SK-N-SH (cell line): ENCODE measurements around the gene RER1. TPM values are rescaled to one million over a fixed set of nuclear protein-coding genes. Genes with fewer than 3 reads are reported as not detected.

Experiments
- CTCF ChIA-PET: fragments of 300-600, 350-600 bp; formaldehyde crosslinking; extraction: SDS; loops from one replicate; lab custom pipeline; 2021; lab: Yijun Ruan, JAX
- POLR2A ChIA-PET: fragments of 350-600 bp; sonication (Branson Sonifier 250); formaldehyde crosslinking; extraction: SDS; loops from one replicate; lab custom pipeline; 2020; ENCODE audit warnings: antibody characterized with exemption, inconsistent platforms; lab: Yijun Ruan, JAX
- DNase-seq: peaks from one replicate; pipeline ENCODE4 v3.0.0; 2012
- H2AFZ ChIP-seq: fragments of 200-600 bp; sonication (generic); 2 replicates; pipeline ENCODE4 v1.8.1; 2016; ENCODE audit warnings: antibody characterized with exemption, mild to moderate bottlenecking, low read depth
- H3F3A ChIP-seq: fragments of 200-600 bp; sonication (generic); replicated peaks from 2 replicates; pipeline ENCODE3; 2016; ENCODE audit warnings: antibody characterized with exemption, mild to moderate bottlenecking; ENCODE audit not compliant: insufficient read depth
- H3K27ac ChIP-seq, 2 experiments: fragments of 200-500 bp in 1 of 2; fragments of 200-600 bp in 1 of 2; sonication (Bioruptor generic) in 1 of 2; sonication (generic), shearing (Covaris generic) in 1 of 2; 2 replicates each; pipeline versions ENCODE4 v1.5.1 to v1.6.1; 2014 to 2016; ENCODE audit warnings: low read depth in 2 of 2, inconsistent platforms in 1 of 2, low read length in 1 of 2, mild to moderate bottlenecking in 1 of 2, mixed read lengths in 1 of 2
- H3K27me3 ChIP-seq: fragments of 200-600 bp; sonication (generic), shearing (Covaris generic); 2 replicates; pipeline ENCODE4 v1.6.1; 2016; ENCODE audit warnings: mixed run types; ENCODE audit not compliant: insufficient read depth
- H3K36me3 ChIP-seq, 2 experiments: fragments of 200-500 bp in 1 of 2; fragments of 200-600 bp in 1 of 2; sonication (Bioruptor generic) in 1 of 2; sonication (generic) in 1 of 2; replicated peaks in 1 of 2; 2 replicates each; pipeline versions ENCODE3 to v1.5.1; 2014 to 2016; ENCODE audit warnings: low read length in 1 of 2, mild to moderate bottlenecking in 1 of 2; ENCODE audit not compliant: insufficient read depth in 2 of 2, control insufficient read depth in 1 of 2
- H3K4me1 ChIP-seq, 2 experiments: fragments of 200-500 bp in 1 of 2; fragments of 200-600 bp in 1 of 2; sonication (Bioruptor generic) in 1 of 2; sonication (generic), shearing (Covaris generic) in 1 of 2; 2 replicates each; pipeline versions ENCODE4 v1.5.1 to v1.6.1; 2014 to 2016; ENCODE audit warnings: low read depth in 1 of 2, low read length in 1 of 2, mixed run types in 1 of 2; ENCODE audit not compliant: insufficient read depth in 2 of 2, control insufficient read depth in 1 of 2
- H3K4me2 ChIP-seq: fragments of 200-600 bp; sonication (generic), shearing (Covaris generic); 2 replicates; pipeline ENCODE4 v1.6.1; 2017; ENCODE audit warnings: mixed run types
- H3K4me3 ChIP-seq, 2 experiments: fragments of 200-500 bp in 1 of 2; fragments of 200-600 bp in 1 of 2; sonication (Bioruptor generic) in 1 of 2; sonication (generic), shearing (Covaris generic) in 1 of 2; 2 replicates each; pipeline versions ENCODE4 v1.5.1 to v1.8.1; 2014 to 2016; ENCODE audit warnings: low read depth in 2 of 2, inconsistent platforms in 1 of 2, low read length in 1 of 2, mild to moderate bottlenecking in 1 of 2, mixed read lengths in 1 of 2, moderate library complexity in 1 of 2
- H3K79me2 ChIP-seq: fragments of 200-600 bp; sonication (generic); 2 replicates; pipeline ENCODE4 v1.8.1; 2017; ENCODE audit warnings: mild to moderate bottlenecking; ENCODE audit not compliant: insufficient read depth
- H3K9ac ChIP-seq: fragments of 200-600 bp; sonication (generic); 2 replicates; pipeline ENCODE4 v1.6.1; 2017; ENCODE audit warnings: mixed run types
- H3K9me2 ChIP-seq: fragments of 200-600 bp; sonication (generic); 2 replicates; pipeline ENCODE4 v1.6.1; 2017; ENCODE audit warnings: mixed run types
- H3K9me3 ChIP-seq: fragments of 200-600 bp; sonication (generic); 2 replicates; pipeline ENCODE4 v1.6.1; 2017; ENCODE audit warnings: mixed run types, mild to moderate bottlenecking, moderate library complexity
- H4K20me1 ChIP-seq: fragments of 200-600 bp; sonication (generic); 2 replicates; pipeline ENCODE4 v1.6.1; 2017; ENCODE audit warnings: mild to moderate bottlenecking, mixed run types; ENCODE audit not compliant: insufficient read depth
- ELF1 ChIP-seq: IDR thresholded peaks from 2 replicates; pipeline ENCODE4 v1.4.0; 2012
- EZH2phosphoT487 ChIP-seq: fragments of 200-600 bp; sonication (generic); IDR thresholded peaks from 2 replicates; pipeline ENCODE4 v1.6.1; 2017; ENCODE audit warnings: low read depth, mixed run types, mild to moderate bottlenecking, antibody characterized with exemption, moderate library complexity, borderline replicate concordance
- FOXJ3 ChIP-seq: sonication (generic); formaldehyde crosslinking; IDR thresholded peaks from 2 replicates; pipeline ENCODE4 v1.5.1; 2020; ENCODE audit warnings: mild to moderate bottlenecking, missing genetic modification reagents
- GABPA ChIP-seq: IDR thresholded peaks from 2 replicates; pipeline ENCODE4 v1.4.0; 2012; ENCODE audit warnings: low read depth, mild to moderate bottlenecking
- JUND ChIP-seq: IDR thresholded peaks from 2 replicates; pipeline ENCODE4 v1.4.0; 2012
- MEF2A ChIP-seq: IDR thresholded peaks from 2 replicates; pipeline ENCODE4 v1.4.0; 2012; ENCODE audit warnings: low read depth, borderline replicate concordance
- POLR2AphosphoS5 ChIP-seq: IDR thresholded peaks from 2 replicates; pipeline ENCODE4 v1.6.1; 2012; ENCODE audit warnings: low read depth, low read length
- RFX5 ChIP-seq: IDR thresholded peaks from 2 replicates; pipeline ENCODE4 v1.6.1; 2012; ENCODE audit warnings: mild to moderate bottlenecking, improper control_type of control experiment, low read length
- RXRA ChIP-seq: IDR thresholded peaks from 2 replicates; pipeline ENCODE4 v1.4.0; 2012; ENCODE audit warnings: low read depth, mild to moderate bottlenecking, borderline replicate concordance
- SMC3 ChIP-seq: IDR thresholded peaks from 2 replicates; pipeline ENCODE4 v1.6.1; 2012; ENCODE audit warnings: low read depth, low read length, improper control_type of control experiment
- TAF1 ChIP-seq: IDR thresholded peaks from 2 replicates; pipeline ENCODE4 v1.6.1; 2012; ENCODE audit warnings: low read depth, mild to moderate bottlenecking, low read length, moderate library complexity, borderline replicate concordance
- TCF12 ChIP-seq: IDR thresholded peaks from 2 replicates; pipeline ENCODE4 v1.4.0; 2012
- USF2 ChIP-seq: fragments of 150-350 bp; IDR thresholded peaks from 2 replicates; pipeline ENCODE4 v1.6.1; 2017; ENCODE audit warnings: antibody characterized with exemption, low read length, low read depth, borderline replicate concordance
- YY1 ChIP-seq: IDR thresholded peaks from 2 replicates; pipeline ENCODE4 v1.4.0; 2012; ENCODE audit warnings: low read depth, mild to moderate bottlenecking
- ZBTB33 ChIP-seq: IDR thresholded peaks from 2 replicates; pipeline ENCODE4 v1.4.0; 2012; ENCODE audit warnings: low read depth, borderline replicate concordance
- WGBS: methylation state at CpG from one replicate; pipeline ENCODE4 v1.1.6; 2017; ENCODE audit warnings: low lambda C conversion rate; 5-methylcytosine and 5-hydroxymethylcytosine counted together
- polyA plus RNA-seq, 3 experiments: library from polyadenylated mRNA; depleted of rRNA; stranded (reverse); fragments of >200 nt; gene quantifications; 2 replicates each; pipeline ENCODE4 v1.2.3, GENCODE V29; 2012
- TF ChIP-seq, protein P1 (sequence below): IDR thresholded peaks from 2 replicates; pipeline ENCODE4 v1.4.0; 2012; ENCODE audit warnings: low read depth, borderline replicate concordance
- TF ChIP-seq, protein P2 (sequence below): fragments of 200-600 bp; sonication (generic); IDR thresholded peaks from 2 replicates; pipeline ENCODE4 v1.6.1; 2017; ENCODE audit warnings: antibody characterized with exemption, mild to moderate bottlenecking, moderate library complexity

The RER1 gene
- polyA plus RNA-seq, 1 of the 3 experiments (the other 2 are of a cell fraction): 181 TPM

DNA sequence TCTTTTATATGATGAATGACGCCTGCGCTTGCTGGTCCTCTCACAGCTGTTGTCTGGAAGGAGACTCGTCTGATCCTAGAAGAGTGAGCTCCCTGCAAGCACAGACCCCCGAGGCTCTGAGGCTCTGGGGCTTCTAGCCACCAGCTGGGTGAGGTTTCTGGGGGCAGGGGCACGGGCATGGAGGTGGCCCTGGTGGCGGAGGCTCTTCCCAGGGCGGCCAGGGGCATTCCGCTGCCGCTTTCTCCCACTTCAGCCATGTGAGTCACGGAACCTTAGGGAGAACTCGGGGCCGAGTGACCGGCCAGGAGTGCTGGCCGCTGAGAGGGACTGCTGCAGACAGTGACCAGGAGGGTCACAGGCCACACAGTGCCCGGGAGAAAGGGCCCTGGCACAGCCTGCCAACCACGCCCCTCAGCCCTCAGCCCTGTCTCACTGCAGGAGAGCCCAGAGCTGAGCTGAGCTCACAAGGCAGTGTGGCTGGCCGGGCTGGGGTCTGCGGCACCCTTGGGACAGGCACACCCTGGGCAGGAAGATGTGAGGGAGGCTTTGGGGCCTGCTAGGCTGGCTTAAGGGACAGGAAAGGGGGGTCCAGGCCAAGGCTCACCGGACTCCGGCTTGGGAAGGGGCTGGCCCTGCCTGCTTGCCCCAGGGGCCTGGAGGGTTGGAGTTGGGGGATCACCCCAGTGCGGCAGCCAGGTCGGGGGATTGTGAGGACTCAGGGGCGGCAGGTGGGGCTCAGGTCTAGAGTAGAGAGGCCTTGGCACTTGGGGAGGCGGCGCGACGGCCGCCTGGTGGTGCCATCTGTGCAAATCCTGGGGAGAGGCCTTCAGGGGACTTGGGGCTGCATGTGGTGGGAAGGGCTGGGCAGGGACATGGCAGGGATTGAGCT is 36.0 kb upstream of the RER1 start:
- 95% methylated on average over 10 of the region's 28 CpGs for WGBS
- no peaks in the 10 kb centered on the region for H3K9me3 ChIP-seq
- H3K27me3 ChIP-seq: no peaks in the 10 kb centered on the region
- DNase-seq: no peak
- H3K4me2 ChIP-seq: no peak overlapping the region
- POLR2A ChIA-PET: no interaction called here
- no peaks in the 10 kb centered on the region; a peak in 1 of 4 replicates for H3K4me1 ChIP-seq
- no peaks in the 10 kb centered on the region for H3K9me2 ChIP-seq
- H3K36me3 ChIP-seq: no peaks in the 10 kb centered on the region
- H4K20me1 ChIP-seq: no peaks in the 10 kb centered on the region
- H3K79me2 ChIP-seq: no peaks in the 10 kb centered on the region
- no peaks in the 10 kb centered on the region for H3F3A ChIP-seq
- TF ChIP-seq RFX5 (no peak), ZBTB33 (no peak), YY1 (no peak), SMC3 (no peak), USF2 (no peak), MEF2A (no peak), GABPA (no peak), RXRA (no peak), TAF1 (no peak), FOXJ3 (CRISPR knock-in tag) (no peak), POLR2AphosphoS5 (no peak), JUND (no peak), TCF12 (no peak), ELF1 (no peak), EZH2phosphoT487 (no peak)
- TF ChIP-seq, protein P1, sequence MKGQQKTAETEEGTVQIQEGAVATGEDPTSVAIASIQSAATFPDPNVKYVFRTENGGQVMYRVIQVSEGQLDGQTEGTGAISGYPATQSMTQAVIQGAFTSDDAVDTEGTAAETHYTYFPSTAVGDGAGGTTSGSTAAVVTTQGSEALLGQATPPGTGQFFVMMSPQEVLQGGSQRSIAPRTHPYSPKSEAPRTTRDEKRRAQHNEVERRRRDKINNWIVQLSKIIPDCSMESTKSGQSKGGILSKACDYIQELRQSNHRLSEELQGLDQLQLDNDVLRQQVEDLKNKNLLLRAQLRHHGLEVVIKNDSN: no peak
- TF ChIP-seq, protein P2, sequence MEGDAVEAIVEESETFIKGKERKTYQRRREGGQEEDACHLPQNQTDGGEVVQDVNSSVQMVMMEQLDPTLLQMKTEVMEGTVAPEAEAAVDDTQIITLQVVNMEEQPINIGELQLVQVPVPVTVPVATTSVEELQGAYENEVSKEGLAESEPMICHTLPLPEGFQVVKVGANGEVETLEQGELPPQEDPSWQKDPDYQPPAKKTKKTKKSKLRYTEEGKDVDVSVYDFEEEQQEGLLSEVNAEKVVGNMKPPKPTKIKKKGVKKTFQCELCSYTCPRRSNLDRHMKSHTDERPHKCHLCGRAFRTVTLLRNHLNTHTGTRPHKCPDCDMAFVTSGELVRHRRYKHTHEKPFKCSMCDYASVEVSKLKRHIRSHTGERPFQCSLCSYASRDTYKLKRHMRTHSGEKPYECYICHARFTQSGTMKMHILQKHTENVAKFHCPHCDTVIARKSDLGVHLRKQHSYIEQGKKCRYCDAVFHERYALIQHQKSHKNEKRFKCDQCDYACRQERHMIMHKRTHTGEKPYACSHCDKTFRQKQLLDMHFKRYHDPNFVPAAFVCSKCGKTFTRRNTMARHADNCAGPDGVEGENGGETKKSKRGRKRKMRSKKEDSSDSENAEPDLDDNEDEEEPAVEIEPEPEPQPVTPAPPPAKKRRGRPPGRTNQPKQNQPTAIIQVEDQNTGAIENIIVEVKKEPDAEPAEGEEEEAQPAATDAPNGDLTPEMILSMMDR: no peak
- CTCF ChIA-PET: no interaction called here
- no peak overlapping the region for H3K27ac ChIP-seq
- H3K4me3 ChIP-seq: no peak overlapping the region
- no peak overlapping the region for H2AFZ ChIP-seq
- no peak overlapping the region for H3K9ac ChIP-seq
